ENCODE data around the gene SFSWAP. TPM values are rescaled to one million over a fixed set of nuclear protein-coding genes. Genes with fewer than 3 reads are reported as not detected.

The SFSWAP gene
- total and polyA plus RNA-seq, 2 of the 8 experiments (the other 6 are each of a cell fraction or from before 2014, with no cell fraction given) = 36.5 to 49.5 TPM

GRCh38 chr12:131690320-131690719 lies 20.6 kb upstream of the SFSWAP start:
- no peak for FAIRE-seq
- H2BK20ac ChIP-seq (ENCODE audit: low read length) = 0 out of 2 replicates have a peak overlapping the region, but pooled peaks have one; percentile 21
- H3K36me3 ChIP-seq (ENCODE audit: control insufficient read depth in 2 of 4, insufficient read depth in 4 of 4, low read length in 3 of 4) = no peaks in the 10 kb centered on the region
- ChIA-PET CTCF (ENCODE audit: partially characterized antibody) (no interaction called here), POLR2A (ENCODE audit: partially characterized antibody) (no interaction called here)
- H2BK5ac ChIP-seq (ENCODE audit: low read depth, low read length) = no peak overlapping the region
- no peak overlapping the region for H3K23ac ChIP-seq (ENCODE audit: insufficient read length)
- no peak overlapping the region for H4K5ac ChIP-seq (ENCODE audit: insufficient read length, low read depth, low read length)
- H3K14ac ChIP-seq (ENCODE audit: insufficient read length) = no peak overlapping the region
- H2BK12ac ChIP-seq (ENCODE audit: low read depth, low read length) = no peak overlapping the region
- H3K79me2 ChIP-seq (ENCODE audit: control insufficient read depth in 1 of 2, insufficient read depth in 2 of 2, low read length in 2 of 2) = no peaks in the 10 kb centered on the region
- H3K4me3 ChIP-seq (ENCODE audit: extremely low read depth in 1 of 4, insufficient read depth in 2 of 4, low read depth in 3 of 4, low read length in 4 of 4) = no peak overlapping the region
- H4K91ac ChIP-seq (replicated peaks; ENCODE audit: insufficient read length, low read length) = no peak overlapping the region
- H3K27ac ChIP-seq (ENCODE audit: low read depth, low read length) = no peak overlapping the region
- no peak overlapping the region; the same call in 1 of the 2 replicates for H2AK5ac ChIP-seq (ENCODE audit: low read depth, low read length)
- peaks cover 0 to 2% (median under 1%) of the 10 kb centered on the region in 4 experiments; a peak in 1 of 7 replicates for H3K4me1 ChIP-seq (replicated peaks in 1 of 4; ENCODE audit: control insufficient read depth in 3 of 4, insufficient read depth in 4 of 4, low read length in 3 of 4)
- no peaks in the 10 kb centered on the region for H3K79me1 ChIP-seq (ENCODE audit: low read depth, low read length)
- H3K27me3 ChIP-seq (replicated peaks in 1 of 4; ENCODE audit: control insufficient read depth in 3 of 4, extremely low read depth in 1 of 4, insufficient read depth in 3 of 4, low read length in 3 of 4) = no peaks in the 10 kb centered on the region
- no peak overlapping the region for H3K56ac ChIP-seq (replicated peaks; ENCODE audit: insufficient read length, low read depth, low read length)
- peaks cover 15% of the 10 kb centered on the region; the same call in 1 of the 2 replicates for H3K23me2 ChIP-seq (ENCODE audit: low read depth, low read length)
- H2AFZ ChIP-seq (ENCODE audit: low read length) = no peak overlapping the region
- H3K4me2 ChIP-seq (ENCODE audit: insufficient read depth in 1 of 2, low read depth in 2 of 2, low read length in 2 of 2) = no peak overlapping the region
- H4K20me1 ChIP-seq (replicated peaks in 1 of 2; ENCODE audit: control insufficient read depth in 1 of 2, insufficient read depth in 2 of 2, low read length in 2 of 2) = peaks cover 0 to 2% of the 10 kb centered on the region in 2 experiments
- TF ChIP-seq BACH1 (IDR thresholded peaks at IDR 0.05; ENCODE audit: low read length) = no peak
- TF ChIP-seq PHF8 (conservative IDR thresholded peaks at IDR 0.05; ENCODE audit: low read depth, low read length) = no peak
- WGBS, 2 experiments (ENCODE audit: extremely low coverage in 1 of 2, insufficient coverage in 1 of 2, insufficient read length in 1 of 2, insufficient replicate concordance in 2 of 2, low coverage in 1 of 2, low lambda C conversion rate in 2 of 2, missing lambda C conversion rate in 1 of 2) = 84% methylated on average over 10 of the region's 10 CpGs; no CpG with 5 or more reads in 1 of the 2 experiments
- no peaks in the 10 kb centered on the region; a peak in 1 of 4 replicates for H3K9me3 ChIP-seq (ENCODE audit: insufficient read depth in 2 of 2, low read depth in 1 of 2, low read length in 1 of 2)
- no peak overlapping the region for H3K18ac ChIP-seq (ENCODE audit: extremely low read depth, low read length)
- no peak overlapping the region for H2BK120ac ChIP-seq (replicated peaks; ENCODE audit: low read depth, low read length)
- H2BK15ac ChIP-seq (ENCODE audit: low read length) = no peak overlapping the region
- H4K8ac ChIP-seq (ENCODE audit: extremely low read depth, insufficient read depth, low read length) = no peak overlapping the region
- no peak for DNase-seq (ENCODE audit: low read depth in 1 of 2, low spot score in 2 of 2)
- H3K9ac ChIP-seq (replicated peaks in 1 of 4; ENCODE audit: extremely low read depth in 1 of 4, low read depth in 3 of 4, low read length in 3 of 4) = no peak overlapping the region
- no peak overlapping the region for H3K4ac ChIP-seq (replicated peaks; ENCODE audit: insufficient read length, low read depth, low read length)
